Activated CD4-positive, CD25-positive, alpha-beta regulatory T cell treated with anti-CD3 and anti-CD28 coated beads, Interleukin-2, amount 50 U/mL, for 16 hours (primary cell): ENCODE results near the gene TP53TG5.

ENCODE experiments used
- DNase-seq: peaks from one replicate; pipeline ENCODE4 v3.0.0-alpha.2; 2020; ENCODE audit warnings: low read depth, low spot score

Gene TP53TG5

DNA sequence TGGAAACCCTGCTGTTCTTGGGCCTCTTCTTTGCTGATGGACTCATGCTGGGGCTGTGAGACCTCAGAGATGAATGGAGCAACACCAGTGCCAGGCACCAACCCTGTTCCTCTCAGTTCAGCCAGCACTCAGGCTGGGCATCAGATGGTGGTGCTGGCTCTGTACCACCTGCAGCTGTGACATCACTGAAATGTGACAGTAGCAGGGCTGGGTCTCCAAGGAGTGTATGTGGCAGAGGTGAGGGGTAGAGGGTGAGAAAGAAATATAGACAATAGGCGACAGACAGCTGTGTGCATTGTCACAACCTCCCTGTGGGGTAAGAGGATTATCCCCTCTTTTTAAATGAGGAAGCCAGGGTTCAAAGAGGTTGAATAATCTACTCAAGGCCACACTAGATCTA is at the start of gene TP53TG5:
TP53TG5 (minus strand) TSS at position 135 of the 400 bp plus-strand sequence; CDS start at position 46, 89 bp downstream.
- DNase-seq = no peak

DNA sequence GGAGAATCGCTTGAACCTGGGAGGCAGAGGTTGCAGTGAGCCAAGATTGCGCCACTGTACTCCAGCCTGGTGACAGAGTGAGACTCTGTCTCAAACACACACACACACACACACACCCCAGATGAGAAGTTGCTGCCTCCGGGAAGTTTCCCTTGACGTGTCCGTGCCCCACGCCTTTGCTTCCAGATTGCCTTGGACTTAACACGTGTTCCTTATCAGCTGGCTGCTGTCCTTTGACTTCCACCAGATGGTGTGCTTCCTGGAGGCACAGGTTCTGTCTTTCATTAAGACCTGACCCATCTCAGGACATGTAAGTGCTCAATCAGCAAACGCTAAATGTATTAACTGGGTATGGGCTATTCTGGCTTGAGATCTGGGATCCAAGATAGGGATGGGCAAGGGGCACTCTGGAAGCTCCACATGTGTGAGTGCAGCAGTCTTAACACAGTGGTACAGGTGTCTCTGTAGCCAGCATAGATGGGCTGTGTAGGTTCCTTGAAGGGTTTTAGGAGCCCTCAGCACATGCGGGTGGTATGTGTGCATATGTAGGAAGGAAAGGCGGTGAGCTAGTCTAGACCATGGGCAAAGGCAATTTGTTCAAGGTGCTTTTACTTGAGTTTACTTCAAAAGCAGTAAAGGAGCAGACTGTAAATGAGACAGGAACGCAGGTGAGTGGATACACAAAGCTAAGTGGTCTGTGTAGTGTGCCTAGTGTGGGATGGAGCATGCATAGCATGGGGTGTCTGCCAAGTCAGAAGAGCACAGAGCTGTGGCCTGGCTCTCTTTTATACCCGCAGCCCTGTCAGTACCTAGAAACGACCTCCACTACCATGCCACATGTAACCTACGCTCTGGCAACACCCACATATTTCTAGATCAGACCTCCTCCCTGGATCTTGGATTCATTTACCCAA is 49.4 kb upstream of the TP53TG5 start:
- DNase-seq = no peak

GRCh38 chr20:45426320-45427016 is 48.3 kb upstream of the TP53TG5 start:
- no peak for DNase-seq

- no peak for DNase-seq
Measured at GRCh38 chr20:45425561-45425960, 47.4 kb upstream of the TP53TG5 start.

DNA sequence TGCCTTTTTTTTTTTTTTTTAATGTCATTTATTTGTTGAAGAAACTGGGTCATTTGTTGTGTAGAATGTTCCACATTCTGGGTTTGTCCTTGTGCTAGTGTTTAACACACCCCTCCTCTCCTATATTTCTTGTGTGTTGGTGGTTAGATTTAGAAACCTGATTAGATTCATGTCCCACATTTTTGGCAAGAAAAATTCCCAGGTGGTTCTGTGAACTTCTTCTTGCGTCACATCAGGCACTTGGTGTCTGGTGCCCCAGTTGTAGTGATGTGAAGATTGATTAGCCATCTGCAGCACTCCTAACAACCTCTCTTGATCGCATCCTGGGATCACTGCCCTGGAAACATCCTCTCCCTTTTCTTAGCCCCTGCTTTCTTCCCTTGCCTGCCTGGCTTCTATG is 45.6 kb upstream of the TP53TG5 start:
- DNase-seq = no peak

GRCh38 chr20:45420125-45420524 is 42.0 kb upstream of the TP53TG5 start:
- DNase-seq = no peak

DNA sequence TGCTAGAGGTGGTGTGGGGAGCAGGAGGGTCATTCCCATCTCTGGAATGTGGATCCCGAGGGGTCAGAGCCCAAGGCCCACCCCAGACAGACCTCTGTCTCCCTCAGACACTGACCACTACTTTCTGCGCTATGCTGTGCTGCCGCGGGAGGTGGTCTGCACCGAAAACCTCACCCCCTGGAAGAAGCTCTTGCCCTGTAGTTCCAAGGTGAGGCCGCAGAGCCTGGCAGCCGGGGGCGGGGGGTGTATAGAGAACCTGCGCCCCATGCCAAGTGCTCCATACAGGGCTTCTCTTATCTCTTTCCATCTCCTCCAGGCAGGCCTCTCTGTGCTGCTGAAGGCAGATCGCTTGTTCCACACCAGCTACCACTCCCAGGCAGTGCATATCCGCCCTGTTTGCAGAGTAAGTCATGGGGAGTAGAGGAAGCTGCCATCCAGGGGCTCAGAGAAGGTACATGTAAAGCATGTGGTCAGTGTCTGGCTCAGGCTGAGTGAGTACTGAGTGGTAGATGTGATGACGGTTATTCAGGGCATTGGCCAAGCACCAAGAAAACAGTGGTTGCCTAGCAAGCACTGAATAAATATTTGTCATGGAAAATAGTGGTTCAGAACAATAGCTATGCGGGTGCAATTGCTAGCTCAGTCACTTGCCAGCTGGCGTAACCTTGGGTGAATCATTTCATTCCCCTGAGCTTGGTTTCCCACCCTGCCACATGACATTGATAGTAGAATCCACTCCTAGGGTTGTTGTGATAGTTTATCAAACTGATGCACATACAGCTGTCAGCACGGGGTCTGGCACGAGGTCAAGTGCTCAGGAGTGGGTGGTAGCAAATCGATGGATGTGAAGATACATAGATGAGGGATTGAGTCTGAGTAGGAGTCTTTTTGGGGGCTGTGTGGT is 41.3 kb upstream of the TP53TG5 start:
- no peak for DNase-seq

- no peak for DNase-seq
Measured at GRCh38 chr20:45416917-45417316, 38.8 kb upstream of the TP53TG5 start.

GRCh38 chr20:45415822-45416637 is 37.9 kb upstream of the TP53TG5 start, which contains the start of gene PIGT:
PIGT (plus strand) TSS chr20:45416141; CDS start chr20:45416157, 16 bp downstream.
- DNase-seq = peak; percentile 82

DNA sequence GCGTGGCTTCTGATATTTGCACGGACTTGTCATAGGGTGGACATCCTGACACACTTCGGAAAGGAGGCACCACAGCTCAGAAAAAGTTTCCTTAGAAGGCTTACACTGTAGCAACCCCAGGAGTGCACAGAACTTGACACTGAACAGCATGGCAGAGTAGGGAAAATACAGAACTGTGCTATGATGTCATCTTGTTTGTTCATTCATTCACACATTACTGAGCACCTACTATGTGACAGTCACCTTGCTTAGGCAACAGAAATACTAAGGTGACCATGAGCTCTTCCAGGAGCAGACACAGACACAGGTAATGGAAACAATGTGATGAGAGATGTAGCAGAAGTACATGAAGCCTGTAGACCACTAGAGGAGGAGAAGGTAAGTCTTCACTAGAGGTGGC is 35.4 kb upstream of the TP53TG5 start:
- no peak for DNase-seq

GRCh38 chr20:45412653-45413052 is 34.5 kb upstream of the TP53TG5 start:
- no peak for DNase-seq

DNA sequence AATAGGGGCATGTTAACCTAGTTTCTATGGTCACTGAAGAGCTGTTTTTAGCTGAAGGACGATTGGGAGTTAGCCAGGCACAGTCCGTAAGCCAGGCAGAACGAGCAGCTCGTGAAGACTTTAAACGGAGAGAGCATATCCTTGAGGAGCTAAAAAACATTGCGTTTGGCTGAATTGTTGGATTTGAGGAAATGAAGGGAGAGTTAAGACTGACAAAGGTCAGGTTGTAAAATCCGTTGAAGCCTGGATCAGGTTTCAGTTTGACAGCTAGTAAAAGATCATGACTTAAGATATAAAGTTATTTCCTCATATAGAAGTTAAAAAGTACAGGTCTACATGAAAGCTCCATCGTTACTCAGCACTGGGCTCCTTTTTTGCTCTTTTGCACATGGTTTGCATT is 32.8 kb upstream of the TP53TG5 start:
- DNase-seq = no peak

- DNase-seq = no peak
Measured at GRCh38 chr20:45409521-45410272, 31.6 kb upstream of the TP53TG5 start.

DNA sequence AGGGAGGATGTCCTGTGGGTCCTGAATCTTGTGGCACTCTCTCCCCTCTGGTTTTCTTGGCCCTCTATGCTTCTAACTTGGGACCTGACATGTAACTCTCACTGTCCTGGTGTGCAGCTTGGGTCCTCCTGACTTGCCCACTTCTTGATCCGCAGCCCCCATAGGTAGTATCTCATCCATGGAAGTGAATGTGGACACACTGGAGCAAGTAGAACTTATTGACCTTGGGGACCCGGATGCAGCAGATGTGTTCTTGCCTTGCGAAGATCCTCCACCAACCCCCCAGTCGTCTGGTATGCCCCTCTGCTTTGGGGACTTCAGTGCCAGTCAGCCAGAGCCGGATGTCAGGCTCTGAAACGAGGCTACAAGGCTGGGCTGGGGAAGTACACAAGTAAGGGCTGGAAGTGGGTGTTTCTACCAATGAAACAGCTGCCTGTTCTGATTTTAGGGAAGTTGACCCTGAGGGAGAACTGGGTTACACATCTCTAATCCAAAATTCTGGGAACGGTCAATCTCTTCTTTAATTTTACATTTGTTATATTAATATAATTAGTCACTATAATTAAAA is 30.6 kb upstream of the TP53TG5 start:
- DNase-seq = no peak

DNA sequence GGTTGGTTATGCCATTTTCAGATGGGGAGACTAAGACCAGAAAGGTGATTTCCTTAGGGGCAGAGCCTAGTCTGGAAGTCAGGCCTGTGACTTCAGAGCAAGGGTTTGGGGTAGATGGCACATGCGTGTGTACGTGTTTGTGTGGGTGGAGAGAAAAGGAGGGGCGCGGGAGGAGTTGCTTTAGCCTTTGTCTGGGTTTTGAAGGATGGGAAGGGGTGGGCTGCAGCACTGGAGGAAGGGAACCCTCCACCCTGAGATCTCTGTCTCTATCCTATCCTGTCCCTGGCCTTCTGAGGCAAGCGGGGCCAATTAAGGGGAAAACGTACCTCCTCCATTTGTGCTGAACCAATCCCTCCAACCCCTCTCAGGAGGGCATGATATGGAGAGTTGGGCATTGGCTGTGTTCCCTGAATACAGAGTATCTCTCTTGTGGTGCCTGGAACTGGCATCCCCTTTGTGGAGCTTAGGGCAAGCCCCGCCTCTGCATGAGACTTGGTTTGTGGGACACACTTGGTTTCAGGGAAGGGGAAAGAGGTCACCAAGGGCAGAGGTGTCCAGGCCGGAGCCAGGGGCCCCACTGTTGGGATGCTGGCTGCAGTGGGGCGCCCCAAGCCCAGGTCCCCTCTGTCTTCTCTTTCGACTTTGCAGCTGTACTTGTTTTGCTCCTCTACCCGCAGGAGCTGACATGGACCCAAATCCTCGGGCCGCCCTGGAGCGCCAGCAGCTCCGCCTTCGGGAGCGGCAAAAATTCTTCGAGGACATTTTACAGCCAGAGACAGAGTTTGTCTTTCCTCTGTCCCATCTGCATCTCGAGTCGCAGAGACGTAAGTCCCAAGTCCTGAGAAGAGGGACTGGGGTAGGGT is 29.9 kb upstream of the TP53TG5 start, which contains the start of gene DBNDD2:
DBNDD2 (plus strand) TSS at position 507 of the 863 bp plus-strand sequence; CDS start at position 686, 179 bp downstream.
- no peak for DNase-seq

- DNase-seq = no peak
Measured at GRCh38 chr20:45407067-45407745, 29.1 kb upstream of the TP53TG5 start.

GRCh38 chr20:45406260-45407066 is 28.3 kb upstream of the TP53TG5 start:
- DNase-seq = no peak
